GM12878 (cell line): ENCODE measurements around the gene FHL5. TPM values are rescaled to one million over a fixed set of nuclear protein-coding genes. Genes with fewer than 3 reads are reported as not detected.

Experiments
- ATAC-seq: fragments of 200-7000 bp; cut with Tn5 transposase; 3 replicates; pipeline ENCODE4 v1.9.1; 2020; ENCODE audit warnings: mild to moderate bottlenecking, moderate library complexity
- BruUV-seq: library from RNA; stranded (reverse); fragments of 400-500 nt; replicated peaks from 2 replicates; lab custom pipeline; 2021; lab: Mats Ljungman, UMichigan
- CTCF ChIA-PET: fragments of 300-600 bp; sonication (Branson Sonifier 250); formaldehyde crosslinking; extraction: SDS; loops from one replicate; lab custom pipeline; 2021; ENCODE audit warnings: inconsistent platforms; lab: Yijun Ruan, JAX
- POLR2A ChIA-PET: fragments of 350-600 bp; formaldehyde crosslinking; extraction: SDS; loops from one replicate; lab custom pipeline; 2021; ENCODE audit warnings: inconsistent platforms; lab: Charles Lee
- RAD21 ChIA-PET: fragments of 300-600 bp; sonication (Branson Sonifier 250); formaldehyde crosslinking; loops from one replicate; lab custom pipeline; 2023; ENCODE audit warnings: antibody characterized with exemption; ENCODE audit not compliant: unreplicated experiment; lab: Charles Lee
- SMC1A ChIA-PET: fragments of 300-600 bp; sonication (Branson Sonifier 250); formaldehyde crosslinking; loops from one replicate; lab custom pipeline; 2023; ENCODE audit not compliant: unreplicated experiment, uncharacterized antibody; lab: Charles Lee
- DNase-seq: peaks from one replicate; pipeline ENCODE4 v3.0.0-alpha.2; 2011; ENCODE audit warnings: low read depth, low spot score
- FAIRE-seq: peaks from 3 replicates; lab custom pipeline; 2011; peaks lifted over from hg19 to GRCh38; lab: Jason Lieb, UNC
- H2AFZ ChIP-seq: 2 replicates; pipeline ENCODE4 v1.6.0; 2011; ENCODE audit warnings: low read depth, low read length, control low read depth; ENCODE audit not compliant: control insufficient read depth
- H3K27ac ChIP-seq: 2 replicates; pipeline ENCODE4 v1.5.1; 2011; ENCODE audit warnings: control low read depth; ENCODE audit not compliant: control insufficient read depth, insufficient read depth
- H3K27me3 ChIP-seq, 2 experiments: replicated peaks in 1 of 2; 2 replicates each; pipeline versions ENCODE4 v1.6.0 to v1.6.1; 2011; ENCODE audit warnings: low read length in 1 of 2; ENCODE audit not compliant: control insufficient read depth in 2 of 2, insufficient read depth in 2 of 2
- H3K36me3 ChIP-seq, 2 experiments: 2 replicates each; pipeline ENCODE4 v1.5.1; 2011; ENCODE audit warnings: low read length in 1 of 2; ENCODE audit not compliant: control insufficient read depth in 2 of 2, insufficient read depth in 2 of 2
- H3K4me1 ChIP-seq: 2 replicates; pipeline ENCODE4 v1.6.1; 2011; ENCODE audit warnings: mild to moderate bottlenecking, low read length, moderate library complexity, mixed read lengths; ENCODE audit not compliant: control insufficient read depth, insufficient read depth
- H3K4me2 ChIP-seq: 2 replicates; pipeline ENCODE4 v1.6.0; 2011; ENCODE audit warnings: control low read depth; ENCODE audit not compliant: control insufficient read depth, insufficient read depth
- H3K4me3 ChIP-seq: fragments of 200-600 bp; sonication (generic); 2 replicates; pipeline ENCODE4 v1.5.1; 2016
- H3K79me2 ChIP-seq: 2 replicates; pipeline ENCODE4 v1.6.0; 2011; ENCODE audit warnings: low read length; ENCODE audit not compliant: control insufficient read depth, insufficient read depth
- H3K9ac ChIP-seq: 2 replicates; pipeline ENCODE4 v1.8.0; 2011; ENCODE audit warnings: low read length, control low read depth, mixed read lengths; ENCODE audit not compliant: control insufficient read depth, insufficient read depth
- H3K9me3 ChIP-seq: replicated peaks from 3 replicates; pipeline ENCODE4 v1.5.1; 2011; ENCODE audit warnings: mild to moderate bottlenecking, low read length; ENCODE audit not compliant: control insufficient read depth, insufficient read depth
- H4K20me1 ChIP-seq: 2 replicates; pipeline ENCODE4 v1.6.0; 2011; ENCODE audit not compliant: control insufficient read depth, insufficient read depth
- ASH2L ChIP-seq: fragments of 300-600, 200-600 bp; sonication (generic); IDR thresholded peaks from 2 replicates; pipeline ENCODE4 v1.6.1; 2017; ENCODE audit warnings: low read depth, mild to moderate bottlenecking, borderline replicate concordance
- CTCF ChIP-seq, 3 experiments: IDR thresholded peaks in 2 of 3; conservative IDR thresholded peaks in 1 of 3; 2 replicates each; pipeline ENCODE4 v1.5.1; 2011; ENCODE audit warnings: low read depth in 3 of 3, low read length in 3 of 3, mild to moderate bottlenecking in 3 of 3, control low read depth in 2 of 3, moderate library complexity in 2 of 3, inconsistent platforms in 1 of 3, mixed read lengths in 1 of 3; ENCODE audit not compliant: control insufficient read depth in 2 of 3, insufficient read depth in 1 of 3; ENCODE audit errors: extremely low read depth in 1 of 3
- NR2C2 ChIP-seq: IDR thresholded peaks from 2 replicates; pipeline ENCODE4 v1.6.1; 2011; ENCODE audit warnings: borderline replicate concordance, low read depth; ENCODE audit not compliant: control insufficient read depth, insufficient read length
- RAD21 ChIP-seq: IDR thresholded peaks from 2 replicates; pipeline ENCODE4 v1.6.1; 2011; ENCODE audit warnings: mild to moderate bottlenecking, low read depth, low read length, moderate library complexity; ENCODE audit not compliant: insufficient read depth
- SMC3 ChIP-seq: IDR thresholded peaks from 2 replicates; pipeline ENCODE4 v1.6.1; 2011; ENCODE audit warnings: low read length, improper control_type of control experiment, borderline replicate concordance
- in situ Hi-C: fragments of 300-500 bp; cut with MboI; formaldehyde crosslinking; loops from 9 replicates; pipeline ENCODE4 v1.14.3; 2018; ENCODE audit warnings: mixed read lengths
- intact Hi-C: fragments of 100-400 bp; cut with micrococcal nuclease; formaldehyde crosslinking; loops from one replicate; pipeline ENCODE4 v1.14.2; 2022; ENCODE audit not compliant: unreplicated experiment
- polyA plus RNA-seq, 11 experiments: library from polyadenylated mRNA; depleted of rRNA in 4 of 11; unstranded in 6 of 11; stranded (reverse) in 5 of 11; fragments of >200 nt; fragmentation: Nextera tagmentation in 4 of 11; fragmentation: Illumina TruSeq in 1 of 11; extraction: Ambion mirVana in 4 of 11; extraction: Trizol in 1 of 11; gene quantifications; 1 replicate in 1 of 11; 2 replicates in 10 of 11; pipeline versions ENCODE4 v1.2.1 to v1.2.3, GENCODE V29; 2011 to 2016; ENCODE audit warnings: inconsistent platforms in 2 of 11, missing spikeins in 2 of 11, low read depth in 1 of 11
- total RNA-seq, 4 experiments: library from RNA; depleted of rRNA in 3 of 4; stranded (reverse); fragments of >200 nt in 3 of 4; fragmentation: Illumina TruSeq in 1 of 4; extraction: Trizol in 1 of 4; gene quantifications; 2 replicates each; pipeline versions ENCODE4 v1.2.1 to v1.2.3, GENCODE V29; 2013 to 2021
- TF ChIP-seq, protein P1 (sequence below): fragments of 450-650 bp; IDR thresholded peaks from 2 replicates; pipeline ENCODE4 v1.6.1; 2016; ENCODE audit warnings: mild to moderate bottlenecking, moderate library complexity, borderline replicate concordance

Gene FHL5
- total and polyA plus RNA-seq, 10 of the 15 experiments (the other 5 are each of a cell fraction or from before 2014, with no cell fraction given) = 0.16 TPM; not detected in 9

DNA sequence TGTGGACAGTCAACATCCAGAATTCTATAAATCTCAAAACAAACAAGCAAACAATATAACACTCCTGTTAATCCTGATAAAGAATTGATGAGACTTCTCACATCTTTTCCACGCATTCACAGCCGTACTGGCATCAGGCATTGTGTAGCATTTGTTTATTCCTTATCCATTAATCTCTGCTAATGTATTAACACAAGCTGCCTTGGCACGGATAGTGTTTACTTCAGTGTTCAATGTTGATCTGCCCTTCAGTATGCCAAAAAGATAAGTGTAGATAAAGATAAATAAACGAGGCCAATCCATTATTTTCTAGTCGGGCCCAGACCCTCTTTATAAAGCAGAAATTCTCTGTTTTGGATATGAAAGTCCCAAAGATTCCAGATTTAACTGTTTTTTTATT, 25.2 kb upstream of the FHL5 start (continued):
- TF ChIP-seq NR2C2 = no peak
- TF ChIP-seq, protein P1, sequence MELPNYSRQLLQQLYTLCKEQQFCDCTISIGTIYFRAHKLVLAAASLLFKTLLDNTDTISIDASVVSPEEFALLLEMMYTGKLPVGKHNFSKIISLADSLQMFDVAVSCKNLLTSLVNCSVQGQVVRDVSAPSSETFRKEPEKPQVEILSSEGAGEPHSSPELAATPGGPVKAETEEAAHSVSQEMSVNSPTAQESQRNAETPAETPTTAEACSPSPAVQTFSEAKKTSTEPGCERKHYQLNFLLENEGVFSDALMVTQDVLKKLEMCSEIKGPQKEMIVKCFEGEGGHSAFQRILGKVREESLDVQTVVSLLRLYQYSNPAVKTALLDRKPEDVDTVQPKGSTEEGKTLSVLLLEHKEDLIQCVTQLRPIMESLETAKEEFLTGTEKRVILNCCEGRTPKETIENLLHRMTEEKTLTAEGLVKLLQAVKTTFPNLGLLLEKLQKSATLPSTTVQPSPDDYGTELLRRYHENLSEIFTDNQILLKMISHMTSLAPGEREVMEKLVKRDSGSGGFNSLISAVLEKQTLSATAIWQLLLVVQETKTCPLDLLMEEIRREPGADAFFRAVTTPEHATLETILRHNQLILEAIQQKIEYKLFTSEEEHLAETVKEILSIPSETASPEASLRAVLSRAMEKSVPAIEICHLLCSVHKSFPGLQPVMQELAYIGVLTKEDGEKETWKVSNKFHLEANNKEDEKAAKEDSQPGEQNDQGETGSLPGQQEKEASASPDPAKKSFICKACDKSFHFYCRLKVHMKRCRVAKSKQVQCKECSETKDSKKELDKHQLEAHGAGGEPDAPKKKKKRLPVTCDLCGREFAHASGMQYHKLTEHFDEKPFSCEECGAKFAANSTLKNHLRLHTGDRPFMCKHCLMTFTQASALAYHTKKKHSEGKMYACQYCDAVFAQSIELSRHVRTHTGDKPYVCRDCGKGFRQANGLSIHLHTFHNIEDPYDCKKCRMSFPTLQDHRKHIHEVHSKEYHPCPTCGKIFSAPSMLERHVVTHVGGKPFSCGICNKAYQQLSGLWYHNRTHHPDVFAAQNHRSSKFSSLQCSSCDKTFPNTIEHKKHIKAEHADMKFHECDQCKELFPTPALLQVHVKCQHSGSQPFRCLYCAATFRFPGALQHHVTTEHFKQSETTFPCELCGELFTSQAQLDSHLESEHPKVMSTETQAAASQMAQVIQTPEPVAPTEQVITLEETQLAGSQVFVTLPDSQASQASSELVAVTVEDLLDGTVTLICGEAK = no peak

DNA sequence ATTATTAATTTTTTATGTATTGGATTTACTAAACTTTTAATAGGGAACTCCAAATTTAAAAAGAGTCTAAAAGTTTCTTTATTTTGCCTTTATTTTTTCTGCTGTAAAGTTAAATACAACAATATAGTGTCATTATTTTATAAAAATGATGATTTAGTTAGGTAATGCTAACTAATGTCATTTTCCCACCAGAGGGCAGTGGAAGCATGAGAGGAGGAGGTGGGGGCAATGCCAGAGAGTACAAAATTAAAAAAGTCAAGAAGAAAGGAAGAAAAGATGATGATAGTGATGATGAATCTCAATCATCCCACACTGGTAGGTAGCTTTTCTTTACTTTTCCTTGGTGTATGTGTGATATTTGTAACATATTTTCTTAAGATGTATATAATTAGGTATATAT, 20.2 kb upstream of the FHL5 start:
- Histone ChIP-seq H3K27me3 (no peaks in the 10 kb centered on the region), H2AFZ (no peak overlapping the region), H3K4me1 (no peaks in the 10 kb centered on the region), H4K20me1 (no peaks in the 10 kb centered on the region), H3K79me2 (no peaks in the 10 kb centered on the region), H3K27ac (no peak overlapping the region), H3K9me3 (no peaks in the 10 kb centered on the region), H3K9ac (no peak overlapping the region), H3K36me3 (peaks cover 1 to 22% of the 10 kb centered on the region in 2 experiments; a peak in 3 of 4 replicates), H3K4me3 (no peak overlapping the region), H3K4me2 (no peak overlapping the region)
- no peak for FAIRE-seq
- DNase-seq = no peak
- CTCF ChIA-PET = interaction anchor here (1.0 to 4.2 kb wide), 10 partner anchors 8 to 516 kb away, joined by 3 to 16 read pairs (median 6); no protein-coding TSS in a partner anchor
- POLR2A ChIA-PET = no interaction called here
- BruUV-seq = no TSS peak
- intact Hi-C loops = loop anchor here (2.0 to 5.0 kb wide), 5 partner anchors 70 to 516 kb away; partner anchors contain the start of gene NDUFAF4
- SMC1A ChIA-PET = interaction anchor here (1.1 to 4.0 kb wide), 4 partner anchors 9 to 517 kb away, joined by 3 to 27 read pairs (median 8); no protein-coding TSS in a partner anchor
- in situ Hi-C loops = no loop called here
- RAD21 ChIA-PET = interaction anchor here (1.0 to 3.4 kb wide), 4 partner anchors 14 to 84 kb away, joined by 3 to 13 read pairs (median 6); no protein-coding TSS in a partner anchor
- TF ChIP-seq CTCF (IDR thresholded peaks at IDR 0.05 in 2 of 3, conservative IDR thresholded peaks at IDR 0.05 in 1 of 3; ENCODE audit: control insufficient read depth in 2 of 3, extremely low read depth in 1 of 3, insufficient read depth in 1 of 3, low read depth in 3 of 3, low read length in 3 of 3) (peak; percentile 26 to 45 (median 31); a peak in 4 of 6 replicates), ASH2L (no peak), RAD21 (peak; percentile 61), SMC3 (peak; percentile 58; the same call in 1 of the 2 replicates)
- ATAC-seq = peak; percentile 79
